HepG2 (cell line): ENCODE data around the gene TRIM10. TPM values are rescaled to one million over a fixed set of nuclear protein-coding genes. Genes with fewer than 3 reads are reported as not detected.
A peak's percentile ranks its signal among the peaks of the same experiment; 100 is the strongest.

Source experiments
- DMAP1 ChIP-seq: IDR thresholded peaks from 2 replicates; pipeline ENCODE4 v1.6.1; 2016
- GATAD1 ChIP-seq: IDR thresholded peaks from 2 replicates; pipeline ENCODE4 v1.6.1; 2016; ENCODE audit warnings: missing genetic modification reagents, missing compliant biosample characterization
- HMG20B ChIP-seq: conservative IDR thresholded peaks from 2 replicates; pipeline ENCODE4 v1.6.1; 2016; ENCODE audit warnings: missing genetic modification reagents, missing compliant biosample characterization
- HOXA7 ChIP-seq: sonication (generic); formaldehyde crosslinking; IDR thresholded peaks from 2 replicates; pipeline ENCODE4 v1.8.1; 2022; ENCODE audit warnings: mild to moderate bottlenecking, missing genetic modification reagents, moderate library complexity
- MAFF ChIP-seq: IDR thresholded peaks from 2 replicates; pipeline ENCODE4 v1.6.1; 2011; ENCODE audit warnings: low read depth, low read length, improper control_type of control experiment
- NCOR1 ChIP-seq: fragments of 200-600 bp; sonication (generic); IDR thresholded peaks from 2 replicates; pipeline ENCODE4 v1.7.0; 2017; ENCODE audit warnings: antibody characterized with exemption, low read length, borderline replicate concordance
- SP1 ChIP-seq, 2 experiments: fragments of 450-650 bp in 1 of 2; sonication (generic) in 1 of 2; formaldehyde crosslinking in 1 of 2; IDR thresholded peaks; 2 replicates each; pipeline versions ENCODE4 v1.4.0 to v1.6.1; 2016 to 2020; ENCODE audit warnings: missing genetic modification reagents in 1 of 2
- SP5 ChIP-seq: IDR thresholded peaks from 2 replicates; pipeline ENCODE4 v1.6.1; 2016; ENCODE audit warnings: low read depth, borderline replicate concordance
- TP53 ChIP-seq: sonication (generic); formaldehyde crosslinking; conservative IDR thresholded peaks from 2 replicates; pipeline ENCODE4 v1.4.0; 2020; ENCODE audit warnings: missing genetic modification reagents
- ZNF619 ChIP-seq: sonication (generic); formaldehyde crosslinking; IDR thresholded peaks from 2 replicates; pipeline ENCODE4 v1.4.0; 2020; ENCODE audit warnings: mild to moderate bottlenecking, missing genetic modification reagents
- ZNF670 ChIP-seq: sonication (generic); formaldehyde crosslinking; IDR thresholded peaks from 2 replicates; pipeline ENCODE4 v1.8.0; 2022; ENCODE audit warnings: mild to moderate bottlenecking, missing genetic modification reagents, borderline replicate concordance
- ZNF709 ChIP-seq: sonication (generic); formaldehyde crosslinking; IDR thresholded peaks from 2 replicates; pipeline ENCODE4 v1.5.0; 2020; ENCODE audit warnings: mild to moderate bottlenecking, missing genetic modification reagents
- polyA plus RNA-seq, 8 experiments: library from polyadenylated mRNA; depleted of rRNA in 3 of 8; stranded (reverse) in 7 of 8; unstranded in 1 of 8; fragments of >200 nt; fragmentation: Illumina TruSeq in 4 of 8; extraction: Trizol in 4 of 8; gene quantifications; 2 replicates each; pipeline versions ENCODE4 v1.2.1 to v1.2.3, GENCODE V29; 2011 to 2016; ENCODE audit warnings: low read depth in 4 of 8, missing spikeins in 1 of 8, mixed read lengths in 1 of 8; ENCODE audit not compliant: insufficient read depth in 1 of 8
- total RNA-seq, 5 experiments: library from RNA; depleted of rRNA; stranded (reverse); fragments of >200 nt; fragmentation: Illumina TruSeq; extraction: Trizol; gene quantifications; 2 replicates each; pipeline ENCODE4 v1.2.3, GENCODE V29; 2016; ENCODE audit warnings: low read depth in 1 of 5
- TF ChIP-seq, protein P1 (sequence below): sonication (generic); formaldehyde crosslinking; IDR thresholded peaks from 2 replicates; pipeline ENCODE4 v1.5.0; 2020; ENCODE audit warnings: mild to moderate bottlenecking, missing genetic modification reagents
- TF ChIP-seq, protein P2 (sequence below): sonication (generic); formaldehyde crosslinking; IDR thresholded peaks from 2 replicates; pipeline ENCODE4 v1.4.0; 2020; ENCODE audit warnings: missing genetic modification reagents, low read depth, mild to moderate bottlenecking, borderline replicate concordance
- TF ChIP-seq, protein P3 (sequence below): fragments of 450-650 bp; IDR thresholded peaks from 2 replicates; pipeline ENCODE4 v1.6.1; 2017; ENCODE audit warnings: mild to moderate bottlenecking
- TF ChIP-seq, protein P4 (sequence below): sonication (generic); formaldehyde crosslinking; IDR thresholded peaks from 2 replicates; pipeline ENCODE4 v1.4.0; 2020; ENCODE audit warnings: mild to moderate bottlenecking, missing genetic modification reagents
- TF ChIP-seq, protein P5 (sequence below): sonication (generic); formaldehyde crosslinking; conservative IDR thresholded peaks from 2 replicates; pipeline ENCODE4 v1.5.0; 2020; ENCODE audit warnings: missing genetic modification reagents
- TF ChIP-seq, protein P6 (sequence below): sonication (generic); formaldehyde crosslinking; IDR thresholded peaks from 2 replicates; pipeline ENCODE4 v1.8.1; 2023; ENCODE audit warnings: missing genetic modification reagents, mild to moderate bottlenecking, borderline replicate concordance

Gene TRIM10
- total and polyA plus RNA-seq, 2 of the 13 experiments (the other 11 are each of a cell fraction or from before 2014, with no cell fraction given), result 4.1 to 6.8 TPM

DNA sequence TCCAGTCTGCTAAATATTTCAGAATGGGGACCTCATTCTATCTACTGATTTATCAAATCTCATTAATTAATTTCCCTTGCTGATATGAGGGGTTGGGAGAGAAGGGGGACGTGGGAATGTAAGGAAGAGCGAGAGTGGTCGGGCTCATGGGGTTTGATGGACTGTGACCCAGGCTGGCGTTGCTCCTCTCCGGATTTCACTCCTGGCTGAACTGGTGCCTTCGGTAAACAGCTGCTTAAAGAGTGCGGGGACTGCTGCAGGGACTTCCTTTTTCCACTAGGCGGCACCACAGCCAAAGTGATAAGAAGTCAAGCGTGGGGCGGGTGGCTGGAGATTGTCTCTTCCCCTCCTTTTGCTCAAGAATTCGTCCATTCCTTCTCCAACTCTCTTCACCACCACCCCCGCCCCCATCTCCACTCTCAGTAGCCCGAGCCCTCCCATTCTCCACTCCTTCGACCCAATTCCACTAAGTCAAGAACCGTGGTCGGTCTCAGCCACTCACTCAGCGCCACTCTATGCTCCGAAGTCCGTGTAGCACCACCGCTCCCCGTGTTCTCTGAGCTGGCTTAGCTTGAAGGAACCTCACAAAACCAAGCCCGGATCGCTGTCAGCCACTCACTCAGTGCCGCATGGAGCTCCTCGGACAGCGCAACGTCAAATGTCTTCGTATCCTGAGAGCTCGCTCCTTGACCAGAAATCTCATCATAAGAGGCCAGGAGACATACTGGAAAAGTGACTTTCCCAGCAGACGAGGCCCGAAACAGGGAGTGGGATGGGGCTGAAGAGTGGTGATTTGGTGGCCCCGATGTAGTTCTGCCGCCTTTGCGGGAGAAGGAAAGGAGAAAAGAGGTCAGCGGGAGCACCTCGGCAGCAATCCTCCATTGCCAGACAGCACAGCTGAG is 57.8 kb downstream of the TRIM10 start (continued):
- TF ChIP-seq, protein P1, sequence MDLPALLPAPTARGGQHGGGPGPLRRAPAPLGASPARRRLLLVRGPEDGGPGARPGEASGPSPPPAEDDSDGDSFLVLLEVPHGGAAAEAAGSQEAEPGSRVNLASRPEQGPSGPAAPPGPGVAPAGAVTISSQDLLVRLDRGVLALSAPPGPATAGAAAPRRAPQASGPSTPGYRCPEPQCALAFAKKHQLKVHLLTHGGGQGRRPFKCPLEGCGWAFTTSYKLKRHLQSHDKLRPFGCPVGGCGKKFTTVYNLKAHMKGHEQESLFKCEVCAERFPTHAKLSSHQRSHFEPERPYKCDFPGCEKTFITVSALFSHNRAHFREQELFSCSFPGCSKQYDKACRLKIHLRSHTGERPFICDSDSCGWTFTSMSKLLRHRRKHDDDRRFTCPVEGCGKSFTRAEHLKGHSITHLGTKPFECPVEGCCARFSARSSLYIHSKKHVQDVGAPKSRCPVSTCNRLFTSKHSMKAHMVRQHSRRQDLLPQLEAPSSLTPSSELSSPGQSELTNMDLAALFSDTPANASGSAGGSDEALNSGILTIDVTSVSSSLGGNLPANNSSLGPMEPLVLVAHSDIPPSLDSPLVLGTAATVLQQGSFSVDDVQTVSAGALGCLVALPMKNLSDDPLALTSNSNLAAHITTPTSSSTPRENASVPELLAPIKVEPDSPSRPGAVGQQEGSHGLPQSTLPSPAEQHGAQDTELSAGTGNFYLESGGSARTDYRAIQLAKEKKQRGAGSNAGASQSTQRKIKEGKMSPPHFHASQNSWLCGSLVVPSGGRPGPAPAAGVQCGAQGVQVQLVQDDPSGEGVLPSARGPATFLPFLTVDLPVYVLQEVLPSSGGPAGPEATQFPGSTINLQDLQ, result no peak
- TF ChIP-seq MAFF (no peak), SP5 (CRISPR knock-in tag) (peak; percentile 47; the same call in 1 of the 2 replicates), ZNF709 (CRISPR knock-in tag) (peak; percentile 87; the same call in 1 of the 2 replicates), SP1 (IDR thresholded peaks at IDR 0.05) (no peak), SP1 (CRISPR knock-in tag; IDR thresholded peaks at IDR 0.05) (no peak), GATAD1 (peak; percentile 59), ZNF670 (CRISPR knock-in tag) (no peak), HMG20B (CRISPR knock-in tag) (peak; percentile 33; the same call in 1 of the 2 replicates), TP53 (CRISPR knock-in tag) (no peak), NCOR1 (no peak), ZNF619 (CRISPR knock-in tag) (peak; percentile 72), HOXA7 (CRISPR knock-in tag) (no peak), DMAP1 (CRISPR knock-in tag) (peak; percentile 53; the same call in 1 of the 2 replicates)
- TF ChIP-seq, protein P2, sequence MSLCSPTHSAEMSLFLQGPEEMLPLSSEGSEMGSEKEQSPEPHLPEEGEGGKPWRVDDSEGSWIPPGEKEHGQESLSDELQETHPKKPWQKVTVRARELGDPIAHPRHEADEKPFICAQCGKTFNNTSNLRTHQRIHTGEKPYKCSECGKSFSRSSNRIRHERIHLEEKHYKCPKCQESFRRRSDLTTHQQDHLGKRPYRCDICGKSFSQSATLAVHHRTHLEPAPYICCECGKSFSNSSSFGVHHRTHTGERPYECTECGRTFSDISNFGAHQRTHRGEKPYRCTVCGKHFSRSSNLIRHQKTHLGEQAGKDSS, result peak; percentile 88; the same call in 1 of the 2 replicates
- TF ChIP-seq, protein P3, sequence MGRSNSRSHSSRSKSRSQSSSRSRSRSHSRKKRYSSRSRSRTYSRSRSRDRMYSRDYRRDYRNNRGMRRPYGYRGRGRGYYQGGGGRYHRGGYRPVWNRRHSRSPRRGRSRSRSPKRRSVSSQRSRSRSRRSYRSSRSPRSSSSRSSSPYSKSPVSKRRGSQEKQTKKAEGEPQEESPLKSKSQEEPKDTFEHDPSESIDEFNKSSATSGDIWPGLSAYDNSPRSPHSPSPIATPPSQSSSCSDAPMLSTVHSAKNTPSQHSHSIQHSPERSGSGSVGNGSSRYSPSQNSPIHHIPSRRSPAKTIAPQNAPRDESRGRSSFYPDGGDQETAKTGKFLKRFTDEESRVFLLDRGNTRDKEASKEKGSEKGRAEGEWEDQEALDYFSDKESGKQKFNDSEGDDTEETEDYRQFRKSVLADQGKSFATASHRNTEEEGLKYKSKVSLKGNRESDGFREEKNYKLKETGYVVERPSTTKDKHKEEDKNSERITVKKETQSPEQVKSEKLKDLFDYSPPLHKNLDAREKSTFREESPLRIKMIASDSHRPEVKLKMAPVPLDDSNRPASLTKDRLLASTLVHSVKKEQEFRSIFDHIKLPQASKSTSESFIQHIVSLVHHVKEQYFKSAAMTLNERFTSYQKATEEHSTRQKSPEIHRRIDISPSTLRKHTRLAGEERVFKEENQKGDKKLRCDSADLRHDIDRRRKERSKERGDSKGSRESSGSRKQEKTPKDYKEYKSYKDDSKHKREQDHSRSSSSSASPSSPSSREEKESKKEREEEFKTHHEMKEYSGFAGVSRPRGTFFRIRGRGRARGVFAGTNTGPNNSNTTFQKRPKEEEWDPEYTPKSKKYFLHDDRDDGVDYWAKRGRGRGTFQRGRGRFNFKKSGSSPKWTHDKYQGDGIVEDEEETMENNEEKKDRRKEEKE, result no peak
- TF ChIP-seq, protein P4, sequence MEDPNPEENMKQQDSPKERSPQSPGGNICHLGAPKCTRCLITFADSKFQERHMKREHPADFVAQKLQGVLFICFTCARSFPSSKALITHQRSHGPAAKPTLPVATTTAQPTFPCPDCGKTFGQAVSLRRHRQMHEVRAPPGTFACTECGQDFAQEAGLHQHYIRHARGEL (CRISPR knock-in tag), result no peak
- TF ChIP-seq, protein P5, sequence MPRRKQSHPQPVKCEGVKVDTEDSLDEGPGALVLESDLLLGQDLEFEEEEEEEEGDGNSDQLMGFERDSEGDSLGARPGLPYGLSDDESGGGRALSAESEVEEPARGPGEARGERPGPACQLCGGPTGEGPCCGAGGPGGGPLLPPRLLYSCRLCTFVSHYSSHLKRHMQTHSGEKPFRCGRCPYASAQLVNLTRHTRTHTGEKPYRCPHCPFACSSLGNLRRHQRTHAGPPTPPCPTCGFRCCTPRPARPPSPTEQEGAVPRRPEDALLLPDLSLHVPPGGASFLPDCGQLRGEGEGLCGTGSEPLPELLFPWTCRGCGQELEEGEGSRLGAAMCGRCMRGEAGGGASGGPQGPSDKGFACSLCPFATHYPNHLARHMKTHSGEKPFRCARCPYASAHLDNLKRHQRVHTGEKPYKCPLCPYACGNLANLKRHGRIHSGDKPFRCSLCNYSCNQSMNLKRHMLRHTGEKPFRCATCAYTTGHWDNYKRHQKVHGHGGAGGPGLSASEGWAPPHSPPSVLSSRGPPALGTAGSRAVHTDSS (CRISPR knock-in tag), result no peak; the same call in 1 of the 2 replicates
- TF ChIP-seq, protein P6, sequence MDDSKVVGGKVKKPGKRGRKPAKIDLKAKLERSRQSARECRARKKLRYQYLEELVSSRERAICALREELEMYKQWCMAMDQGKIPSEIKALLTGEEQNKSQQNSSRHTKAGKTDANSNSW (CRISPR knock-in tag), result no peak
